CD8-positive, alpha-beta memory T cell (primary cell): Measurements from ENCODE around the gene TOP3B. TPM values are rescaled to one million over a fixed set of nuclear protein-coding genes. Genes with fewer than 3 reads are reported as not detected.

Experiments
- CTCF ChIA-PET: fragments of 350-600 bp; sonication (Branson Sonifier 250); formaldehyde crosslinking; loops from one replicate; lab custom pipeline; 2021; ENCODE audit warnings: antibody characterized with exemption; lab: Charles Lee
- POLR2A ChIA-PET: fragments of 350-600 bp; sonication (Branson Sonifier 250); formaldehyde crosslinking; loops from one replicate; lab custom pipeline; 2021; ENCODE audit warnings: antibody characterized with exemption; lab: Charles Lee
- DNase-seq, 5 donors: peaks; one replicate each; pipeline versions ENCODE4 v3.0.0 to v3.0.0-alpha.2; 2020 to 2022; ENCODE audit warnings: mixed read lengths in 1 of 5
- H3K27ac ChIP-seq: one replicate; pipeline ENCODE4 v1.7.0; 2013; ENCODE audit warnings: low read depth, mild to moderate bottlenecking, low read length, moderate library complexity
- H3K27me3 ChIP-seq: 2 replicates; pipeline ENCODE4 v1.7.0; 2013; ENCODE audit warnings: low read length, mild to moderate bottlenecking; ENCODE audit not compliant: insufficient read depth, poor library complexity, severe bottlenecking
- H3K36me3 ChIP-seq: 2 replicates; pipeline ENCODE4 v1.7.0; 2013; ENCODE audit warnings: mild to moderate bottlenecking, low read length, moderate library complexity; ENCODE audit not compliant: insufficient read depth
- H3K4me1 ChIP-seq: 2 replicates; pipeline ENCODE4 v1.7.0; 2013; ENCODE audit warnings: mild to moderate bottlenecking, low read length, moderate library complexity; ENCODE audit not compliant: insufficient read depth
- H3K4me3 ChIP-seq: 2 replicates; pipeline ENCODE4 v1.7.0; 2013; ENCODE audit warnings: mild to moderate bottlenecking, low read length
- H3K9me3 ChIP-seq: 2 replicates; pipeline ENCODE4 v1.7.0; 2013; ENCODE audit warnings: mild to moderate bottlenecking, low read length
- H3K27ac Mint-ChIP-seq, 8 donors: one replicate each; pipeline ENCODE4 v1.8.0; 2020 to 2021; ENCODE audit warnings: mixed read lengths in 8 of 8, mild to moderate bottlenecking in 6 of 8, inconsistent platforms in 3 of 8, moderate library complexity in 3 of 8
- H3K27me3 Mint-ChIP-seq, 2 donors: one replicate each; pipeline ENCODE4 v1.8.0; 2020 to 2021; ENCODE audit warnings: mixed read lengths in 2 of 2, mild to moderate bottlenecking in 1 of 2, moderate library complexity in 1 of 2
- H3K36me3 Mint-ChIP-seq, 3 donors: one replicate each; pipeline ENCODE4 v1.8.0; 2020 to 2021; ENCODE audit warnings: mixed read lengths in 3 of 3, inconsistent platforms in 1 of 3, mild to moderate bottlenecking in 1 of 3
- H3K4me1 Mint-ChIP-seq, 3 donors: one replicate each; pipeline ENCODE4 v1.8.0; 2020 to 2021; ENCODE audit warnings: mixed read lengths in 3 of 3, inconsistent platforms in 1 of 3, mild to moderate bottlenecking in 1 of 3
- H3K4me3 Mint-ChIP-seq, 7 donors: one replicate each; pipeline ENCODE4 v1.8.0; 2020 to 2021; ENCODE audit warnings: mixed read lengths in 7 of 7, mild to moderate bottlenecking in 6 of 7, moderate library complexity in 4 of 7, inconsistent platforms in 2 of 7
- H3K9me3 Mint-ChIP-seq, 5 donors: one replicate each; pipeline ENCODE4 v1.8.0; 2020 to 2022; ENCODE audit warnings: mixed read lengths in 5 of 5, mild to moderate bottlenecking in 3 of 5, moderate library complexity in 2 of 5, inconsistent platforms in 1 of 5
- polyA plus RNA-seq: library from polyadenylated mRNA; unstranded; fragments of 300-500 nt; fragmentation: Illumina TruSeq; gene quantifications from one replicate; pipeline ENCODE4 v1.2.3, GENCODE V29; 2021
- total RNA-seq, 2 experiments: library from RNA; stranded (reverse); gene quantifications; one replicate each; pipeline ENCODE4 v1.2.3, GENCODE V29; 2021

The TOP3B gene
- total and polyA plus RNA-seq, 3 experiments from 2014 or later, result 17.3 to 36.9 (median 30.1) TPM

- Histone ChIP-seq H3K4me1 (no peaks in the 10 kb centered on the region), H3K27ac (no peak overlapping the region), H3K27me3 (no peaks in the 10 kb centered on the region), H3K36me3 (no peaks in the 10 kb centered on the region), H3K4me3 (no peak overlapping the region), H3K9me3 (no peaks in the 10 kb centered on the region)
- CTCF ChIA-PET, result no interaction called here
- Mint-ChIP-seq H3K4me1 (no peaks in the 10 kb centered on the region), H3K36me3 (peaks cover 0 to 3% (median 0%) of the 10 kb centered on the region in 3 donors), H3K27me3 (peaks cover 9 to 32% of the 10 kb centered on the region in 2 donors), H3K4me3 (no peak overlapping the region), H3K9me3 (no peaks in the 10 kb centered on the region), H3K27ac (no peak overlapping the region)
- POLR2A ChIA-PET, result no interaction called here
- DNase-seq, result no peak
Measured at GRCh38 chr22:22005945-22006595, 23.5 kb upstream of the TOP3B start.

GRCh38 chr22:22003233-22003632 is 20.6 kb upstream of the TOP3B start:
- Histone ChIP-seq H3K36me3 (no peaks in the 10 kb centered on the region), H3K4me1 (no peaks in the 10 kb centered on the region), H3K27me3 (peaks cover 4% of the 10 kb centered on the region), H3K27ac (no peak overlapping the region), H3K9me3 (no peaks in the 10 kb centered on the region), H3K4me3 (no peak overlapping the region)
- ChIA-PET CTCF (no interaction called here), POLR2A (no interaction called here)
- peak overlapping the region in 1 of 8 donors; percentile 24 for H3K27ac Mint-ChIP-seq
- DNase-seq, result no peak
- H3K9me3 Mint-ChIP-seq, result no peaks in the 10 kb centered on the region
- H3K4me3 Mint-ChIP-seq, result no peak overlapping the region
- no peaks in the 10 kb centered on the region for H3K36me3 Mint-ChIP-seq
- H3K27me3 Mint-ChIP-seq, result peaks cover 4 to 22% of the 10 kb centered on the region in 2 donors
- no peaks in the 10 kb centered on the region for H3K4me1 Mint-ChIP-seq

- Mint-ChIP-seq H3K4me1 (no peaks in the 10 kb centered on the region), H3K36me3 (no peaks in the 10 kb centered on the region), H3K27me3 (peaks cover 4 to 22% of the 10 kb centered on the region in 2 donors), H3K9me3 (no peaks in the 10 kb centered on the region), H3K4me3 (no peak overlapping the region), H3K27ac (no peak overlapping the region)
- H3K27ac ChIP-seq, result no peak overlapping the region
- no peaks in the 10 kb centered on the region for H3K4me1 ChIP-seq
- H3K27me3 ChIP-seq, result peaks cover 5% of the 10 kb centered on the region
- no peak for DNase-seq
- H3K36me3 ChIP-seq, result no peaks in the 10 kb centered on the region
- H3K9me3 ChIP-seq, result no peaks in the 10 kb centered on the region
- no peak overlapping the region for H3K4me3 ChIP-seq
- POLR2A ChIA-PET, result no interaction called here
- CTCF ChIA-PET, result no interaction called here
Measured at GRCh38 chr22:22002526-22003055, 20.0 kb upstream of the TOP3B start.

GRCh38 chr22:22001664-22002525 is 19.3 kb upstream of the TOP3B start:
- H3K36me3 ChIP-seq, result no peaks in the 10 kb centered on the region
- no peaks in the 10 kb centered on the region for H3K4me1 ChIP-seq
- no peaks in the 10 kb centered on the region for H3K9me3 Mint-ChIP-seq
- ChIA-PET CTCF (no interaction called here), POLR2A (no interaction called here)
- H3K4me1 Mint-ChIP-seq, result no peaks in the 10 kb centered on the region
- no peaks in the 10 kb centered on the region for H3K36me3 Mint-ChIP-seq
- DNase-seq, result no peak
- peaks cover 6% of the 10 kb centered on the region for H3K27me3 ChIP-seq
- H3K27ac ChIP-seq, result no peak overlapping the region
- no peaks in the 10 kb centered on the region for H3K9me3 ChIP-seq
- no peak overlapping the region for H3K4me3 Mint-ChIP-seq
- no peak overlapping the region for H3K4me3 ChIP-seq
- peaks cover 3 to 22% of the 10 kb centered on the region in 2 donors for H3K27me3 Mint-ChIP-seq
- H3K27ac Mint-ChIP-seq, result no peak overlapping the region

GRCh38 chr22:21998595-21999247 is 16.1 kb upstream of the TOP3B start:
- no peak overlapping the region for H3K27ac Mint-ChIP-seq
- Histone ChIP-seq H3K4me1 (no peaks in the 10 kb centered on the region), H3K9me3 (no peaks in the 10 kb centered on the region), H3K36me3 (no peaks in the 10 kb centered on the region), H3K4me3 (no peak overlapping the region), H3K27me3 (peaks cover 6% of the 10 kb centered on the region), H3K27ac (no peak overlapping the region)
- H3K4me3 Mint-ChIP-seq, result no peak overlapping the region
- DNase-seq, result no peak
- H3K9me3 Mint-ChIP-seq, result no peaks in the 10 kb centered on the region
- H3K4me1 Mint-ChIP-seq, result no peaks in the 10 kb centered on the region
- POLR2A ChIA-PET, result no interaction called here
- H3K36me3 Mint-ChIP-seq, result no peaks in the 10 kb centered on the region
- H3K27me3 Mint-ChIP-seq, result peaks cover 0 to 22% of the 10 kb centered on the region in 2 donors
- CTCF ChIA-PET, result no interaction called here

GRCh38 chr22:21996175-21996720 is 13.7 kb upstream of the TOP3B start:
- ChIA-PET POLR2A (no interaction called here), CTCF (no interaction called here)
- no peak for DNase-seq
- Histone ChIP-seq H3K27ac (no peak overlapping the region), H3K9me3 (no peaks in the 10 kb centered on the region), H3K4me1 (no peaks in the 10 kb centered on the region), H3K4me3 (no peak overlapping the region), H3K36me3 (no peaks in the 10 kb centered on the region), H3K27me3 (peaks cover 6% of the 10 kb centered on the region)
- Mint-ChIP-seq H3K9me3 (no peaks in the 10 kb centered on the region), H3K4me3 (no peak overlapping the region), H3K36me3 (no peaks in the 10 kb centered on the region), H3K27me3 (peaks cover 0 to 13% of the 10 kb centered on the region in 2 donors), H3K4me1 (no peaks in the 10 kb centered on the region), H3K27ac (no peak overlapping the region)

- peaks cover 6% of the 10 kb centered on the region for H3K27me3 ChIP-seq
- H3K9me3 ChIP-seq, result no peaks in the 10 kb centered on the region
- H3K27me3 Mint-ChIP-seq, result peaks cover 0 to 11% of the 10 kb centered on the region in 2 donors
- DNase-seq, result no peak
- no peaks in the 10 kb centered on the region for H3K9me3 Mint-ChIP-seq
- H3K36me3 ChIP-seq, result no peaks in the 10 kb centered on the region
- no peaks in the 10 kb centered on the region for H3K36me3 Mint-ChIP-seq
- ChIA-PET POLR2A (no interaction called here), CTCF (no interaction called here)
- H3K4me1 ChIP-seq, result no peaks in the 10 kb centered on the region
- no peak overlapping the region for H3K27ac ChIP-seq
- no peak overlapping the region for H3K4me3 ChIP-seq
- H3K4me1 Mint-ChIP-seq, result no peaks in the 10 kb centered on the region
- H3K4me3 Mint-ChIP-seq, result no peak overlapping the region
- H3K27ac Mint-ChIP-seq, result no peak overlapping the region
Measured at GRCh38 chr22:21995660-21996059, 13.1 kb upstream of the TOP3B start.
